Neural progenitor cell (in vitro differentiated cells): ENCODE results near the gene SRXN1.

Source experiments
- EZH2phosphoT487 ChIP-seq: fragments of 200-600 bp; sonication (generic); IDR thresholded peaks from 2 replicates; pipeline ENCODE4 v1.6.1; 2017; ENCODE audit warnings: antibody characterized with exemption
- TF ChIP-seq, protein P1 (sequence below): fragments of 200-600 bp; sonication (generic); IDR thresholded peaks from 2 replicates; pipeline ENCODE4 v1.5.1; 2017; ENCODE audit warnings: antibody characterized with exemption, mild to moderate bottlenecking

DNA sequence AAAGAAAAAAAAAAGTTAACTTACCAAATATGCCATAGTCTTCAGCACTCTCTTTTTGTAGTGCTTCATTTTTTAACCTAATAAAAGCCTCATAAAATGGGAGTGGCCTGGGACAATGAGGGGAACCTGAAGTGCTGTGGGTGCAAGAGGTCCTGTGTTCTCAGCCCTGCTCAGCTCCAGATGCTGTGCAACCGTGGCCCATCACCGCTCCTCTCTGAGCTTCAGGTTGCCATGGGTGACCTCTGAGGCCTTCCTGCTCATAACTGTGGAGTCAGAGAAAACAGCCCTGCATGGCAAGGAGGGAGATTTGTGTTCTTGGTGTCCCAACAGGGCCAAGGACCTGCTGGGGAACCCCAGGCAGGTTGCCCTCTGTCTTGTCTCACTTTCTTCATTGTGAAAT, 52.9 kb downstream of the SRXN1 start:
- TF ChIP-seq, protein P1, sequence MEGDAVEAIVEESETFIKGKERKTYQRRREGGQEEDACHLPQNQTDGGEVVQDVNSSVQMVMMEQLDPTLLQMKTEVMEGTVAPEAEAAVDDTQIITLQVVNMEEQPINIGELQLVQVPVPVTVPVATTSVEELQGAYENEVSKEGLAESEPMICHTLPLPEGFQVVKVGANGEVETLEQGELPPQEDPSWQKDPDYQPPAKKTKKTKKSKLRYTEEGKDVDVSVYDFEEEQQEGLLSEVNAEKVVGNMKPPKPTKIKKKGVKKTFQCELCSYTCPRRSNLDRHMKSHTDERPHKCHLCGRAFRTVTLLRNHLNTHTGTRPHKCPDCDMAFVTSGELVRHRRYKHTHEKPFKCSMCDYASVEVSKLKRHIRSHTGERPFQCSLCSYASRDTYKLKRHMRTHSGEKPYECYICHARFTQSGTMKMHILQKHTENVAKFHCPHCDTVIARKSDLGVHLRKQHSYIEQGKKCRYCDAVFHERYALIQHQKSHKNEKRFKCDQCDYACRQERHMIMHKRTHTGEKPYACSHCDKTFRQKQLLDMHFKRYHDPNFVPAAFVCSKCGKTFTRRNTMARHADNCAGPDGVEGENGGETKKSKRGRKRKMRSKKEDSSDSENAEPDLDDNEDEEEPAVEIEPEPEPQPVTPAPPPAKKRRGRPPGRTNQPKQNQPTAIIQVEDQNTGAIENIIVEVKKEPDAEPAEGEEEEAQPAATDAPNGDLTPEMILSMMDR = no peak
- TF ChIP-seq EZH2phosphoT487 = no peak
